ENCODE measurements around the gene PRR23E. TPM values are rescaled to one million over a fixed set of nuclear protein-coding genes. Genes with fewer than 3 reads are reported as not detected.

The PRR23E gene
- total RNA-seq, 1 donor from 2014 or later = not detected

- Mint-ChIP-seq H3K9me3 (ENCODE audit: low read depth) (peaks cover 7% of the 10 kb centered on the region), H3K27ac (ENCODE audit: unreplicated experiment) (no peak overlapping the region), H3K27me3 (ENCODE audit: low read depth) (peaks cover 29% of the 10 kb centered on the region), H3K4me3 (ENCODE audit: unreplicated experiment) (no peak overlapping the region), H3K36me3 (ENCODE audit: low read depth) (no peaks in the 10 kb centered on the region), H3K4me1 (ENCODE audit: low read depth) (peaks cover 5% of the 10 kb centered on the region)
- TF ChIP-seq CTCF (IDR thresholded peaks at IDR 0.05) = no peak
- no peak for DNase-seq (ENCODE audit: low spot score)
Observed at GRCh38 chr3:127215714-127216414, 22.9 kb downstream of the PRR23E start.

- TF ChIP-seq CTCF (IDR thresholded peaks at IDR 0.05) = no peak
- no peak overlapping the region for H3K27ac Mint-ChIP-seq (ENCODE audit: unreplicated experiment)
- H3K4me1 Mint-ChIP-seq (ENCODE audit: low read depth) = peaks cover 7% of the 10 kb centered on the region
- H3K36me3 Mint-ChIP-seq (ENCODE audit: low read depth) = no peaks in the 10 kb centered on the region
- H3K4me3 Mint-ChIP-seq (ENCODE audit: unreplicated experiment) = no peak overlapping the region
- no peak for DNase-seq (ENCODE audit: low spot score)
- peaks cover 31% of the 10 kb centered on the region for H3K27me3 Mint-ChIP-seq (ENCODE audit: low read depth)
- peaks cover 7% of the 10 kb centered on the region for H3K9me3 Mint-ChIP-seq (ENCODE audit: low read depth)
Observed at GRCh38 chr3:127216415-127217261, 23.7 kb downstream of the PRR23E start.

- DNase-seq (ENCODE audit: low spot score) = no peak
- H3K4me3 Mint-ChIP-seq (ENCODE audit: unreplicated experiment) = no peak overlapping the region
- H3K27me3 Mint-ChIP-seq (ENCODE audit: low read depth) = peaks cover 29% of the 10 kb centered on the region
- peaks cover 7% of the 10 kb centered on the region for H3K9me3 Mint-ChIP-seq (ENCODE audit: low read depth)
- H3K27ac Mint-ChIP-seq (ENCODE audit: unreplicated experiment) = no peak overlapping the region
- no peak for TF ChIP-seq CTCF (IDR thresholded peaks at IDR 0.05)
- H3K36me3 Mint-ChIP-seq (ENCODE audit: low read depth) = no peaks in the 10 kb centered on the region
- peaks cover 7% of the 10 kb centered on the region for H3K4me1 Mint-ChIP-seq (ENCODE audit: low read depth)
Observed at GRCh38 chr3:127217596-127218453, 24.9 kb downstream of the PRR23E start.

GRCh38 chr3:127218454-127218922 lies 25.6 kb downstream of the PRR23E start:
- TF ChIP-seq CTCF (IDR thresholded peaks at IDR 0.05) = no peak
- Mint-ChIP-seq H3K27ac (ENCODE audit: unreplicated experiment) (no peak overlapping the region), H3K36me3 (ENCODE audit: low read depth) (no peaks in the 10 kb centered on the region), H3K27me3 (ENCODE audit: low read depth) (peaks cover 34% of the 10 kb centered on the region), H3K4me1 (ENCODE audit: low read depth) (peaks cover 7% of the 10 kb centered on the region), H3K9me3 (ENCODE audit: low read depth) (peaks cover 7% of the 10 kb centered on the region), H3K4me3 (ENCODE audit: unreplicated experiment) (no peak overlapping the region)
- DNase-seq (ENCODE audit: low spot score) = no peak

- Mint-ChIP-seq H3K27ac (ENCODE audit: unreplicated experiment) (no peak overlapping the region), H3K4me3 (ENCODE audit: unreplicated experiment) (no peak overlapping the region), H3K36me3 (ENCODE audit: low read depth) (peaks cover 2% of the 10 kb centered on the region), H3K4me1 (ENCODE audit: low read depth) (peaks cover 7% of the 10 kb centered on the region), H3K9me3 (ENCODE audit: low read depth) (peaks cover 9% of the 10 kb centered on the region), H3K27me3 (ENCODE audit: low read depth) (peaks cover 24% of the 10 kb centered on the region)
- DNase-seq (ENCODE audit: low spot score) = no peak
- no peak for TF ChIP-seq CTCF (IDR thresholded peaks at IDR 0.05)
Observed at GRCh38 chr3:127220497-127220896, 27.6 kb downstream of the PRR23E start.

Data from chondrocyte (in vitro differentiated cells).